ENCODE data around the gene FBXL7.

- TF ChIP-seq CTCF (IDR thresholded peaks at IDR 0.05) (no peak), POLR2AphosphoS5 (IDR thresholded peaks at IDR 0.05) (no peak)
Observed at GRCh38 chr5:15607076-15607475, 107.1 kb downstream of the FBXL7 start.

Measured in suprapubic skin (tissue), 3 donors.